Measurements from ENCODE around the gene MGAT4D.
"Not testable (repeated sequence)": the region's sequence is repeated elsewhere in the genome, so short reads cannot be mapped to it uniquely, and the experiment has no call there.

The MGAT4D gene

GRCh38 chr4:140497747-140498636 lies at the start of gene MGAT4D:
Gene MGAT4D (minus strand): TSS chr4:140498293. CDS start chr4:140498222, 71 bp downstream.
- no peak for DNase-seq (ENCODE audit: low read depth)

- DNase-seq (ENCODE audit: low read depth) = peak; percentile 54
Measured at GRCh38 chr4:140533951-140534480, 35.9 kb upstream of the MGAT4D start.

- no peak for DNase-seq (ENCODE audit: low read depth)
Measured at GRCh38 chr4:140529434-140529833, 31.3 kb upstream of the MGAT4D start.

- peak; percentile 97 for DNase-seq (ENCODE audit: low read depth)
Measured at GRCh38 chr4:140523857-140524742, 26.0 kb upstream of the MGAT4D start, which contains the start of gene ELMOD2. Gene ELMOD2 (plus strand): TSS chr4:140524168. CDS start chr4:140525429, 1,261 bp downstream.

- DNase-seq (ENCODE audit: low read depth) = no peak
Measured at GRCh38 chr4:140523370-140523856, 25.3 kb upstream of the MGAT4D start.

GRCh38 chr4:140515423-140515822 lies 17.3 kb upstream of the MGAT4D start:
- DNase-seq (ENCODE audit: low read depth) = no peak

- not testable (repeated sequence) for DNase-seq (ENCODE audit: low read depth)
Measured at GRCh38 chr4:140513765-140514164, 15.7 kb upstream of the MGAT4D start.

- DNase-seq (ENCODE audit: low read depth) = no peak
Measured at GRCh38 chr4:140504261-140504660, 6.2 kb upstream of the MGAT4D start.

- no peak for DNase-seq (ENCODE audit: low read depth)
Measured at GRCh38 chr4:140499391-140499790, 1.3 kb upstream of the MGAT4D start.

- DNase-seq (ENCODE audit: low read depth) = no peak
Measured at GRCh38 chr4:140497405-140497746, 717 bp downstream of the MGAT4D start.

GRCh38 chr4:140485939-140486338 lies 12.2 kb downstream of the MGAT4D start:
- no peak for DNase-seq (ENCODE audit: low read depth)

GRCh38 chr4:140483445-140483844 lies 14.6 kb downstream of the MGAT4D start:
- DNase-seq (ENCODE audit: low read depth) = no peak

GRCh38 chr4:140472156-140472555 lies 25.9 kb downstream of the MGAT4D start:
- DNase-seq (ENCODE audit: low read depth) = no peak

GRCh38 chr4:140469791-140470733 lies 28.0 kb downstream of the MGAT4D start:
- DNase-seq (ENCODE audit: low read depth) = peak; percentile 2

- DNase-seq (ENCODE audit: low read depth) = no peak
Measured at GRCh38 chr4:140466146-140466545, 31.9 kb downstream of the MGAT4D start.

GRCh38 chr4:140463614-140464013 lies 34.5 kb downstream of the MGAT4D start:
- DNase-seq (ENCODE audit: low read depth) = no peak

GRCh38 chr4:140463182-140463581 lies 34.9 kb downstream of the MGAT4D start:
- DNase-seq (ENCODE audit: low read depth) = no peak

- DNase-seq (ENCODE audit: low read depth) = no peak
Measured at GRCh38 chr4:140450352-140450751, 47.7 kb downstream of the MGAT4D start.

- no peak for DNase-seq (ENCODE audit: low read depth)
Measured at GRCh38 chr4:140448830-140449229, 49.3 kb downstream of the MGAT4D start.

GRCh38 chr4:140448162-140448561 lies 49.9 kb downstream of the MGAT4D start:
- DNase-seq (ENCODE audit: low read depth) = no peak

- not testable (repeated sequence) for DNase-seq (ENCODE audit: low read depth)
Measured at GRCh38 chr4:140444347-140444746, 53.7 kb downstream of the MGAT4D start.

All from ELR (cell line).